HFF-Myc (cell line): ENCODE measurements around the gene USP12.
"Not testable (repeated sequence)": the region's sequence is repeated elsewhere in the genome, so short reads cannot be mapped to it uniquely, and the experiment has no call there.

Experiments
- DNase-seq: peaks from one replicate; pipeline ENCODE4 v3.0.0-alpha.2; 2011; ENCODE audit warnings: low read depth; ENCODE audit errors: extremely low read depth
- H3K4me3 ChIP-seq: replicated peaks from 2 replicates; pipeline ENCODE4 v1.5.1; 2011; ENCODE audit warnings: low read depth, mild to moderate bottlenecking, control low read depth, low read length
- CTCF ChIP-seq: IDR thresholded peaks from 2 replicates; pipeline ENCODE4 v1.5.1; 2012; ENCODE audit warnings: mild to moderate bottlenecking, low read depth, low read length, control low read depth; ENCODE audit errors: missing control alignments

The USP12 gene

GRCh38 chr13:27130979-27131623 lies 40.5 kb downstream of the USP12 start:
- no peak overlapping the region for H3K4me3 ChIP-seq
- DNase-seq: no peak
- no peak for TF ChIP-seq CTCF

GRCh38 chr13:27130223-27130978 lies 41.2 kb downstream of the USP12 start:
- no peak overlapping the region for H3K4me3 ChIP-seq
- DNase-seq: no peak
- no peak for TF ChIP-seq CTCF

- TF ChIP-seq CTCF: no peak
- DNase-seq: no peak
Measured at GRCh38 chr13:27128825-27129627, 42.6 kb downstream of the USP12 start.

GRCh38 chr13:27126859-27127258 lies 44.8 kb downstream of the USP12 start:
- DNase-seq: no peak
- no peak for TF ChIP-seq CTCF
- H3K4me3 ChIP-seq: no peak overlapping the region

More at GRCh38 chr13:27128825-27129627, 42.6 kb downstream of the USP12 start:
- H3K4me3 ChIP-seq: no peak overlapping the region

- no peak overlapping the region for H3K4me3 ChIP-seq
- DNase-seq: no peak
- TF ChIP-seq CTCF: no peak
Measured at GRCh38 chr13:27125357-27126282, 46.0 kb downstream of the USP12 start.

GRCh38 chr13:27124571-27124970 lies 47.0 kb downstream of the USP12 start:
- no peak overlapping the region for H3K4me3 ChIP-seq
- TF ChIP-seq CTCF: no peak
- no peak for DNase-seq

GRCh38 chr13:27123445-27123844 lies 48.2 kb downstream of the USP12 start:
- DNase-seq, H3K4me3 ChIP-seq: not testable (repeated sequence)
